Measurements from ENCODE around the gene AFAP1L1. TPM values are rescaled to one million over a fixed set of nuclear protein-coding genes. Genes with fewer than 3 reads are reported as not detected.

Gene AFAP1L1
- total RNA-seq, 1 donor = 1.1 TPM

DNA sequence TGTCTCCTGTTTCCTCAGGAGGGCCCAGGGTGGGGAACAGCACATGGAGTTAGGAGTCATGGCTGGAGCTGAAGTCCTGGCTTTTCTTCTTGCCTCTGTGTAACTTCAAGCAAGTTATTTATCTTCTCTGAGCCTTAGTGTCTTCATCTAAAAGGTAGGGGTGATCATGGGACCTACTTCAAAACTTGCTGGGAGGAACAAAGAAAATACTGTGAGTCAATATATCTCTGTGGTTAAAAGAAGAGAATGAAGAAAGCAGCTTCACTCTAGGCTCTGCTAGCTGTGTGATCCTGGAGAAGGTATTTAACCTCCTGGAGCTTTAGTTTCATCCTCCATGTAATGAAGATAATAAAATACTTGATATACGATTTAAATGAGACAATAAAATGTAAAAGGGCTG is 26.5 kb downstream of the AFAP1L1 start:
- H3K27ac ChIP-seq (ENCODE audit: low read depth, low read length) = no peak overlapping the region
- H3K79me2 ChIP-seq (ENCODE audit: insufficient read depth, low read length) = no peaks in the 10 kb centered on the region
- TF ChIP-seq, protein P1, sequence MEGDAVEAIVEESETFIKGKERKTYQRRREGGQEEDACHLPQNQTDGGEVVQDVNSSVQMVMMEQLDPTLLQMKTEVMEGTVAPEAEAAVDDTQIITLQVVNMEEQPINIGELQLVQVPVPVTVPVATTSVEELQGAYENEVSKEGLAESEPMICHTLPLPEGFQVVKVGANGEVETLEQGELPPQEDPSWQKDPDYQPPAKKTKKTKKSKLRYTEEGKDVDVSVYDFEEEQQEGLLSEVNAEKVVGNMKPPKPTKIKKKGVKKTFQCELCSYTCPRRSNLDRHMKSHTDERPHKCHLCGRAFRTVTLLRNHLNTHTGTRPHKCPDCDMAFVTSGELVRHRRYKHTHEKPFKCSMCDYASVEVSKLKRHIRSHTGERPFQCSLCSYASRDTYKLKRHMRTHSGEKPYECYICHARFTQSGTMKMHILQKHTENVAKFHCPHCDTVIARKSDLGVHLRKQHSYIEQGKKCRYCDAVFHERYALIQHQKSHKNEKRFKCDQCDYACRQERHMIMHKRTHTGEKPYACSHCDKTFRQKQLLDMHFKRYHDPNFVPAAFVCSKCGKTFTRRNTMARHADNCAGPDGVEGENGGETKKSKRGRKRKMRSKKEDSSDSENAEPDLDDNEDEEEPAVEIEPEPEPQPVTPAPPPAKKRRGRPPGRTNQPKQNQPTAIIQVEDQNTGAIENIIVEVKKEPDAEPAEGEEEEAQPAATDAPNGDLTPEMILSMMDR (IDR thresholded peaks at IDR 0.05; ENCODE audit: extremely low read depth, low read depth, low read length) = no peak
- no peaks in the 10 kb centered on the region for H3K36me3 ChIP-seq (ENCODE audit: insufficient read depth, low read length)
- no peak overlapping the region for H3K4me2 ChIP-seq (ENCODE audit: insufficient read depth, low read length)
- DNase-seq (ENCODE audit: insufficient read length, low spot score, missing footprints) = no peak
- H2AFZ ChIP-seq (ENCODE audit: low read length) = no peak overlapping the region
- H4K20me1 ChIP-seq (ENCODE audit: insufficient read depth, low read length) = no peaks in the 10 kb centered on the region
- H3K4me1 ChIP-seq (ENCODE audit: insufficient read depth, low read length) = peaks cover 7% of the 10 kb centered on the region
- no peak overlapping the region for H3K4me3 ChIP-seq (ENCODE audit: insufficient read depth, low read length)
- H3K9me3 ChIP-seq (ENCODE audit: low read depth, low read length) = no peaks in the 10 kb centered on the region
- H3K27me3 ChIP-seq (ENCODE audit: insufficient read depth, low read length) = peaks cover 5% of the 10 kb centered on the region

DNA sequence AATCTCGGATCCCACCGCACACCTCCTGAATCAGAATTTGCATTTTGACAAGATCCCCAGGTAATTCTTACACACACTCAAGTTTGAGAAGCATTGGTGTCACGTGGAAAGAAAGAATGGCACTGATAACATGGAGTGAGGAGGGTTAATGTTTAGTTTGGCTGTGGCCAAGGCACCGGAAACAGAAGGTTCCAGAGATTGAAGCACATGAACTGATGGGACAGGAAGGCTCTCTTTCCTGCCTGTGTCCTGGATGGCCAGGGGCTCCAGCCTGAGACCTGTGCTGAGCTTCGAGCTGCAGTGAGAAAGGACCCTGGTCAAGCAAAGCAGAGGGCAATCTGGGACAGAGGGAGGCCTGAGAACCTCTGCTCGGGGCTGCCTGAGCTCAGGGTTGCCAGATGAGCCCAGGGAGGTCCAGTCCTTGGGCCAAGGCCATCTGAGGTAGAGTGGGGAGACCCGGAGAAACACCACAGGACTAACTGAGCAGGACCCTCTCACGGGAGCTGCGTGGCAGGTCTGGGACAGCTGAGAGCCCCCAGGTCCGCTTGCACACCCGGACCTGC is 27.3 kb downstream of the AFAP1L1 start:
- H3K27ac ChIP-seq (ENCODE audit: low read depth, low read length) = no peak overlapping the region
- no peak overlapping the region for H3K4me3 ChIP-seq (ENCODE audit: insufficient read depth, low read length)
- no peaks in the 10 kb centered on the region for H4K20me1 ChIP-seq (ENCODE audit: insufficient read depth, low read length)
- TF ChIP-seq, protein P1 (IDR thresholded peaks at IDR 0.05; ENCODE audit: extremely low read depth, low read depth, low read length) = no peak
- H3K27me3 ChIP-seq (ENCODE audit: insufficient read depth, low read length) = peaks cover 5% of the 10 kb centered on the region
- no peak overlapping the region for H3K4me2 ChIP-seq (ENCODE audit: insufficient read depth, low read length)
- H3K36me3 ChIP-seq (ENCODE audit: insufficient read depth, low read length) = no peaks in the 10 kb centered on the region
- no peaks in the 10 kb centered on the region for H3K79me2 ChIP-seq (ENCODE audit: insufficient read depth, low read length)
- H3K9me3 ChIP-seq (ENCODE audit: low read depth, low read length) = no peaks in the 10 kb centered on the region
- no peak for DNase-seq (ENCODE audit: insufficient read length, low spot score, missing footprints)
- peaks cover 7% of the 10 kb centered on the region for H3K4me1 ChIP-seq (ENCODE audit: insufficient read depth, low read length)
- no peak overlapping the region for H2AFZ ChIP-seq (ENCODE audit: low read length)

DNA sequence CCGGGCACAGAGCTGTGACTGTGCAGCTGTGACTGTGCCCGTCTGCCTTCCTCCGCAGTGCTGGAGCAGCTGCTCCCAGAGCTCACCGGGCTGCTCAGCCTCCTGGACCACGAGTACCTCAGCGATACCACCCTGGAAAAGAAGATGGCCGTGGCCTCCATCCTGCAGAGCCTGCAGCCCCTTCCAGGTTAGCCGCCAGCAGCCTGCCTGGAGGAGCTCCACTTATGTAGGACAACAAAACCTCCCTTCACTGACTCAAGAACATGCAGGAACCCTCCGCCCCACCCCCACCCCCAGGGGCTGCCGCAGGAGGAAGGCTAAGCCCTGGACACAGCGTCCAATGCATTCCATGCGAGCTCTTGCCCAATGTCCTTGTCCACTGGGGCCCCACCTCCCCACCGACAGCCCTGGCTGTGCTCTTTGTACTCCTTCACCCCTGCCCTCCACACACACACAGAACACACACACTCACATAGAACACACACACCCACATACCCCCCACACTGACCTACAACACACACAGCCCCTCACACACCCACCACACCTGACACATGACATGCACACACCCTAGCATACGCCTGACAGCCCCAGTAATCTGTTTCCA is 27.9 kb downstream of the AFAP1L1 start:
- no peaks in the 10 kb centered on the region for H3K36me3 ChIP-seq (ENCODE audit: insufficient read depth, low read length)

DNA sequence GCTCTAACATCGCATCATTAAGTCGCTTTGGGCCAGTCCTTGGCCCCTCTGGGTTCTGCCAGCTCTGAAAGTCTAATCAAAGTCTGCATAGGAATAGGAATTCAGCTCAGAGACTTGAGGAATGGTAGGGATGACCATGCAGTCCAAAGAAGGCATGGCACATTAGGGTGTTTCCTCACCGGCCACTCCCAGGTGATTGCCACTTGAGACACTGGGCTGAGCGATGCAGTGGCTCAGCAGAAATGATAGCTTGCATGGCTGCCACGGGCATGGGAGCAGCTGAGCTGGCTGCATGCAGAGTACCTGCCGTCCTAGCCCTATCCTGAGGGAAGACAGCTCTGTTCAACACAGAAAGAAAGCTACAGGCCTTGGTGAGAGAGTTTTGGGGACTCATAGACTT is 28.8 kb downstream of the AFAP1L1 start:
- Histone ChIP-seq H3K9me3 (ENCODE audit: low read depth, low read length) (no peaks in the 10 kb centered on the region), H3K79me2 (ENCODE audit: insufficient read depth, low read length) (no peaks in the 10 kb centered on the region), H3K4me2 (ENCODE audit: insufficient read depth, low read length) (no peak overlapping the region), H3K36me3 (ENCODE audit: insufficient read depth, low read length) (no peaks in the 10 kb centered on the region), H4K20me1 (ENCODE audit: insufficient read depth, low read length) (no peaks in the 10 kb centered on the region), H3K4me1 (ENCODE audit: insufficient read depth, low read length) (peaks cover 7% of the 10 kb centered on the region), H2AFZ (ENCODE audit: low read length) (no peak overlapping the region), H3K27ac (ENCODE audit: low read depth, low read length) (no peak overlapping the region), H3K4me3 (ENCODE audit: insufficient read depth, low read length) (no peak overlapping the region), H3K27me3 (ENCODE audit: insufficient read depth, low read length) (no peaks in the 10 kb centered on the region)
- TF ChIP-seq, protein P1 (IDR thresholded peaks at IDR 0.05; ENCODE audit: extremely low read depth, low read depth, low read length) = no peak
- DNase-seq (ENCODE audit: insufficient read length, low spot score, missing footprints) = no peak

More for the DNA sequence above, 27.9 kb downstream of the AFAP1L1 start:
- Histone ChIP-seq H3K27ac (ENCODE audit: low read depth, low read length) (no peak overlapping the region), H3K4me3 (ENCODE audit: insufficient read depth, low read length) (no peak overlapping the region), H3K4me2 (ENCODE audit: insufficient read depth, low read length) (no peak overlapping the region), H2AFZ (ENCODE audit: low read length) (no peak overlapping the region), H3K79me2 (ENCODE audit: insufficient read depth, low read length) (no peaks in the 10 kb centered on the region), H3K9me3 (ENCODE audit: low read depth, low read length) (no peaks in the 10 kb centered on the region), H4K20me1 (ENCODE audit: insufficient read depth, low read length) (no peaks in the 10 kb centered on the region), H3K27me3 (ENCODE audit: insufficient read depth, low read length) (peaks cover 5% of the 10 kb centered on the region), H3K4me1 (ENCODE audit: insufficient read depth, low read length) (peaks cover 7% of the 10 kb centered on the region)
- no peak for DNase-seq (ENCODE audit: insufficient read length, low spot score, missing footprints)
- TF ChIP-seq, protein P1 (IDR thresholded peaks at IDR 0.05; ENCODE audit: extremely low read depth, low read depth, low read length) = no peak
